Stimulated activated memory B cell treated with anti-CD40 and anti-IgM and Interleukin-4, amounts not matched to agents 10 μg/mL and 1 μg/mL and 100 μg/mL, for 72 hours (primary cell): ENCODE data around the gene TALDO1.

ENCODE experiments used
- ATAC-seq: fragments of 150-1000 bp; cut with Tn5 transposase; 2 replicates; pipeline ENCODE4 v1.10.0; 2021
- H3K27ac Mint-ChIP-seq: one replicate; pipeline ENCODE4 v1.8.0; 2022; ENCODE audit warnings: mild to moderate bottlenecking, mixed read lengths
- H3K27me3 Mint-ChIP-seq: one replicate; pipeline ENCODE4 v1.8.0; 2022; ENCODE audit warnings: mixed read lengths
- H3K36me3 Mint-ChIP-seq: one replicate; pipeline ENCODE4 v1.8.0; 2022; ENCODE audit warnings: mixed read lengths
- H3K4me1 Mint-ChIP-seq: one replicate; pipeline ENCODE4 v1.8.0; 2022; ENCODE audit warnings: mixed read lengths
- H3K4me3 Mint-ChIP-seq: one replicate; pipeline ENCODE4 v1.8.0; 2022; ENCODE audit warnings: mild to moderate bottlenecking, moderate library complexity, mixed read lengths
- H3K9me3 Mint-ChIP-seq: one replicate; pipeline ENCODE4 v1.8.0; 2022; ENCODE audit warnings: mixed read lengths

TALDO1 gene

GRCh38 chr11:747158-748006 is at the start of gene TALDO1:
Gene TALDO1, plus strand, starts transcription at chr11:747464. Its CDS starts 18 bp downstream, at chr11:747482.
- peaks cover 25% of the 10 kb centered on the region for H3K4me1 Mint-ChIP-seq
- no peaks in the 10 kb centered on the region for H3K27me3 Mint-ChIP-seq
- H3K9me3 Mint-ChIP-seq: no peaks in the 10 kb centered on the region
- ATAC-seq: peak; percentile 96
- peak within 1 kb of the TSS; percentile 86 for H3K27ac Mint-ChIP-seq
- peak within 1 kb of the TSS; percentile 92 for H3K4me3 Mint-ChIP-seq
- no peaks in the 10 kb centered on the region for H3K36me3 Mint-ChIP-seq

GRCh38 chr11:697811-698311 is 49.4 kb upstream of the TALDO1 start:
- ATAC-seq: no peak
- Mint-ChIP-seq H3K4me1 (peaks cover 41% of the 10 kb centered on the region), H3K4me3 (peak overlapping the region; percentile 9), H3K36me3 (no peaks in the 10 kb centered on the region), H3K27ac (peak overlapping the region; percentile 100), H3K27me3 (no peaks in the 10 kb centered on the region), H3K9me3 (no peaks in the 10 kb centered on the region)

- no peak for ATAC-seq
- Mint-ChIP-seq H3K27me3 (no peaks in the 10 kb centered on the region), H3K9me3 (no peaks in the 10 kb centered on the region), H3K36me3 (no peaks in the 10 kb centered on the region), H3K4me1 (peaks cover 33% of the 10 kb centered on the region), H3K27ac (peak overlapping the region; percentile 100), H3K4me3 (no peak overlapping the region)
Measured at GRCh38 chr11:698493-699115, 48.7 kb upstream of the TALDO1 start.

GRCh38 chr11:699116-699508 is 48.2 kb upstream of the TALDO1 start:
- Mint-ChIP-seq H3K36me3 (no peaks in the 10 kb centered on the region), H3K4me3 (no peak overlapping the region), H3K27me3 (no peaks in the 10 kb centered on the region), H3K27ac (peak overlapping the region; percentile 100), H3K9me3 (no peaks in the 10 kb centered on the region), H3K4me1 (peaks cover 28% of the 10 kb centered on the region)
- no peak for ATAC-seq

GRCh38 chr11:699753-700152 is 47.5 kb upstream of the TALDO1 start:
- Mint-ChIP-seq H3K4me3 (no peak overlapping the region), H3K27ac (peak overlapping the region; percentile 58), H3K4me1 (peaks cover 26% of the 10 kb centered on the region)

GRCh38 chr11:701741-702461 is 45.4 kb upstream of the TALDO1 start:
- H3K4me3 Mint-ChIP-seq: no peak overlapping the region
- no peak overlapping the region for H3K27ac Mint-ChIP-seq
- no peaks in the 10 kb centered on the region for H3K9me3 Mint-ChIP-seq
- peaks cover 24% of the 10 kb centered on the region for H3K4me1 Mint-ChIP-seq
- no peaks in the 10 kb centered on the region for H3K36me3 Mint-ChIP-seq
- peaks cover 13% of the 10 kb centered on the region for H3K27me3 Mint-ChIP-seq
- ATAC-seq: no peak

More at GRCh38 chr11:699753-700152, 47.5 kb upstream of the TALDO1 start:
- Mint-ChIP-seq H3K9me3 (no peaks in the 10 kb centered on the region), H3K27me3 (no peaks in the 10 kb centered on the region), H3K36me3 (no peaks in the 10 kb centered on the region)
- ATAC-seq: no peak

GRCh38 chr11:702462-703461 is 44.5 kb upstream of the TALDO1 start:
- Mint-ChIP-seq H3K9me3 (no peaks in the 10 kb centered on the region), H3K4me3 (no peak overlapping the region), H3K36me3 (no peaks in the 10 kb centered on the region), H3K27me3 (peaks cover 22% of the 10 kb centered on the region), H3K27ac (no peak overlapping the region), H3K4me1 (peaks cover 24% of the 10 kb centered on the region)
- ATAC-seq: no peak

- Mint-ChIP-seq H3K27ac (no peak overlapping the region), H3K4me3 (no peak overlapping the region), H3K27me3 (peaks cover 27% of the 10 kb centered on the region), H3K9me3 (no peaks in the 10 kb centered on the region), H3K36me3 (no peaks in the 10 kb centered on the region), H3K4me1 (peaks cover 19% of the 10 kb centered on the region)
- no peak for ATAC-seq
Measured at GRCh38 chr11:703506-703905, 43.8 kb upstream of the TALDO1 start.

- H3K27ac Mint-ChIP-seq: no peak overlapping the region
- no peaks in the 10 kb centered on the region for H3K36me3 Mint-ChIP-seq
- H3K4me1 Mint-ChIP-seq: peaks cover 16% of the 10 kb centered on the region
- peaks cover 27% of the 10 kb centered on the region for H3K27me3 Mint-ChIP-seq
- no peak overlapping the region for H3K4me3 Mint-ChIP-seq
- no peaks in the 10 kb centered on the region for H3K9me3 Mint-ChIP-seq
- no peak for ATAC-seq
Measured at GRCh38 chr11:704228-704674, 43.0 kb upstream of the TALDO1 start.

- no peak overlapping the region for H3K27ac Mint-ChIP-seq
- no peaks in the 10 kb centered on the region for H3K9me3 Mint-ChIP-seq
- no peaks in the 10 kb centered on the region for H3K36me3 Mint-ChIP-seq
- H3K4me1 Mint-ChIP-seq: peaks cover 17% of the 10 kb centered on the region
- H3K27me3 Mint-ChIP-seq: peaks cover 32% of the 10 kb centered on the region
- H3K4me3 Mint-ChIP-seq: peak overlapping the region; percentile 50
- ATAC-seq: no peak
Measured at GRCh38 chr11:704781-705645, 42.3 kb upstream of the TALDO1 start.

GRCh38 chr11:705646-706438 is 41.4 kb upstream of the TALDO1 start, which contains the start of gene EPS8L2:
Gene EPS8L2, plus strand, starts transcription at chr11:706231. Its CDS starts 3,177 bp downstream, at chr11:709408.
- Mint-ChIP-seq H3K9me3 (no peaks in the 10 kb centered on the region), H3K27me3 (peaks cover 40% of the 10 kb centered on the region), H3K27ac (no peak within 1 kb of the TSS), H3K36me3 (no peaks in the 10 kb centered on the region), H3K4me3 (peak within 1 kb of the TSS; percentile 51), H3K4me1 (peaks cover 25% of the 10 kb centered on the region)
- ATAC-seq: peak; percentile 35

GRCh38 chr11:706439-706956 is 40.8 kb upstream of the TALDO1 start:
- Mint-ChIP-seq H3K27me3 (peaks cover 47% of the 10 kb centered on the region), H3K4me1 (peaks cover 32% of the 10 kb centered on the region), H3K27ac (no peak overlapping the region), H3K36me3 (no peaks in the 10 kb centered on the region), H3K9me3 (no peaks in the 10 kb centered on the region), H3K4me3 (no peak overlapping the region)
- ATAC-seq: no peak
